ENCODE results near the gene GLTPD2.
"Not testable (repeated sequence)": the region's sequence is repeated elsewhere in the genome, so short reads cannot be mapped to it uniquely, and the experiment has no call there.

GLTPD2 gene

DNA sequence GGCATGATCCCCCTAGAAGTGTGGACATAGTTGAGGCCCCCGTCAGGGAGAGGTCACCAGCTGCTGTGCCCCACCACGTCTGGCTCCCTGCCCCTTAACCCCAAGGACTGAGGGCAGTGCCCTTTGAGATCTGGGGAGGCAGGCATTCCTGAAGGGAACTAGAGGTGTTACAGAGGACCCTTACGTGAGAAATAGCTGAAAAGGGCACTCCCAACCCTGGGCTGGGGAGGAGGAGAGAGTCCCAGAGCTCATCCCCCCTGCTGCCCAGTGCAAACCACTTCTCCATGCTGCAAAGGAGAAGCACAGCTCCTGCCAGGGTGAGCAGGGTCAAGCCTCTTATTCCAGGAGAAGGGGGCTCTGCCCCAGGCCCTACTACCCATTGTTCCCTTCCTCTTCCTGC is 34.1 kb downstream of the GLTPD2 start:
- Histone ChIP-seq H3K9me3 (ENCODE audit: insufficient read depth, low read depth, low read length) (no peaks in the 10 kb centered on the region), H3K36me3 (ENCODE audit: insufficient read depth, low read length) (no peaks in the 10 kb centered on the region), H3K4me1 (ENCODE audit: insufficient read depth, low read length, poor library complexity, severe bottlenecking) (no peaks in the 10 kb centered on the region), H3K9ac (ENCODE audit: low read depth, low read length, poor library complexity, severe bottlenecking) (no peak overlapping the region), H3K4me2 (ENCODE audit: low read depth, low read length, poor library complexity, severe bottlenecking) (no peak overlapping the region), H3F3A (ENCODE audit: low read depth) (no peaks in the 10 kb centered on the region), H3K4me3 (ENCODE audit: low read length, poor library complexity, severe bottlenecking) (no peak overlapping the region), H3K9me2 (replicated peaks; ENCODE audit: low read depth, low read length) (no peaks in the 10 kb centered on the region), H4K20me1 (ENCODE audit: insufficient read depth, low read length, poor library complexity, severe bottlenecking) (no peaks in the 10 kb centered on the region), H3K27me3 (ENCODE audit: insufficient read depth, low read length, poor library complexity, severe bottlenecking) (no peaks in the 10 kb centered on the region), H3K79me2 (ENCODE audit: insufficient read depth, low read length) (no peaks in the 10 kb centered on the region), H2AFZ (ENCODE audit: low read length) (no peak overlapping the region)
- TF ChIP-seq, protein P1, sequence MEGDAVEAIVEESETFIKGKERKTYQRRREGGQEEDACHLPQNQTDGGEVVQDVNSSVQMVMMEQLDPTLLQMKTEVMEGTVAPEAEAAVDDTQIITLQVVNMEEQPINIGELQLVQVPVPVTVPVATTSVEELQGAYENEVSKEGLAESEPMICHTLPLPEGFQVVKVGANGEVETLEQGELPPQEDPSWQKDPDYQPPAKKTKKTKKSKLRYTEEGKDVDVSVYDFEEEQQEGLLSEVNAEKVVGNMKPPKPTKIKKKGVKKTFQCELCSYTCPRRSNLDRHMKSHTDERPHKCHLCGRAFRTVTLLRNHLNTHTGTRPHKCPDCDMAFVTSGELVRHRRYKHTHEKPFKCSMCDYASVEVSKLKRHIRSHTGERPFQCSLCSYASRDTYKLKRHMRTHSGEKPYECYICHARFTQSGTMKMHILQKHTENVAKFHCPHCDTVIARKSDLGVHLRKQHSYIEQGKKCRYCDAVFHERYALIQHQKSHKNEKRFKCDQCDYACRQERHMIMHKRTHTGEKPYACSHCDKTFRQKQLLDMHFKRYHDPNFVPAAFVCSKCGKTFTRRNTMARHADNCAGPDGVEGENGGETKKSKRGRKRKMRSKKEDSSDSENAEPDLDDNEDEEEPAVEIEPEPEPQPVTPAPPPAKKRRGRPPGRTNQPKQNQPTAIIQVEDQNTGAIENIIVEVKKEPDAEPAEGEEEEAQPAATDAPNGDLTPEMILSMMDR (conservative IDR thresholded peaks at IDR 0.05; ENCODE audit: low read length): no peak
- TF ChIP-seq EZH2phosphoT487 (IDR thresholded peaks at IDR 0.05; ENCODE audit: borderline replicate concordance): no peak

DNA sequence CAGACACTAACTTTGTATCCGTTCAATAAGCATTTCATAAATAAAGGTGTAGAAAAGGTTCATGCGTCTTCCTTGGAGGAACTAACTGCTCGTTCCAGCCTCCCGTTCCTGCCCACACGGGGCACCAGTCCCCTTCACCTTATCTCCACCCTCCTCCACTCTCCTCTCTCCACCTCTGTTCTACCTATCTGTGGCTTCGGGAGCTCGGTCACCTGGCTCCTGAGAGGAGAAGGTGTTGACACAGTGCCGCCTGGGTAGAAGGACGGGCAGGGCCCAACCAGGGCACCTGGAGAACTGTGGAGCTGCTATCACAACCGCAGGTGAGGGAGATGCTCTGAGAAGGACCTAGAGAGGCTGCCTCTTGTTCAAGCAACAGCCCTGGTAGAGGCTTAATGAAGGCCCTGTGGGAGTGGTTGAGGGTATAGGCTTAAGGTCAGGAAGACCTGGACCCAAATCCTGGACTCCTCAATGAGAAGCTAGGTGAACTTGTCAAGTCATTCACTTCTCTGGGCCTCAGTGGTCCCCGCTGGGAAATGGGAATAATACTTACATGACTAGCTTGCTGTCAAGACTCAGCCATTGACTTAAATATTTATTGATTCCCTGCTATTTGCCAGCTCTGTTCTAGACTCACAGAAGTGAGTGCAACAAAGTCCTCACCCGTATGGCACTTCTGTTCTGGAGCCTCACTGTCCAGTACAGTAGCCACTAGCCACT is 34.8 kb downstream of the GLTPD2 start:
- Histone ChIP-seq H4K20me1 (ENCODE audit: insufficient read depth, low read length, poor library complexity, severe bottlenecking) (no peaks in the 10 kb centered on the region), H3K9ac (ENCODE audit: low read depth, low read length, poor library complexity, severe bottlenecking) (no peak overlapping the region), H3K4me2 (ENCODE audit: low read depth, low read length, poor library complexity, severe bottlenecking) (no peak overlapping the region), H3K27me3 (ENCODE audit: insufficient read depth, low read length, poor library complexity, severe bottlenecking) (no peaks in the 10 kb centered on the region), H3K79me2 (ENCODE audit: insufficient read depth, low read length) (no peaks in the 10 kb centered on the region), H3K4me1 (ENCODE audit: insufficient read depth, low read length, poor library complexity, severe bottlenecking) (no peaks in the 10 kb centered on the region), H3K36me3 (ENCODE audit: insufficient read depth, low read length) (no peaks in the 10 kb centered on the region), H3K9me3 (ENCODE audit: insufficient read depth, low read depth, low read length) (no peaks in the 10 kb centered on the region), H3K9me2 (replicated peaks; ENCODE audit: low read depth, low read length) (no peaks in the 10 kb centered on the region), H2AFZ (ENCODE audit: low read length) (no peak overlapping the region), H3K4me3 (ENCODE audit: low read length, poor library complexity, severe bottlenecking) (no peak overlapping the region), H3F3A (ENCODE audit: low read depth) (no peaks in the 10 kb centered on the region)
- TF ChIP-seq, protein P1 (conservative IDR thresholded peaks at IDR 0.05; ENCODE audit: low read length): no peak; the same call in 1 of the 2 replicates

DNA sequence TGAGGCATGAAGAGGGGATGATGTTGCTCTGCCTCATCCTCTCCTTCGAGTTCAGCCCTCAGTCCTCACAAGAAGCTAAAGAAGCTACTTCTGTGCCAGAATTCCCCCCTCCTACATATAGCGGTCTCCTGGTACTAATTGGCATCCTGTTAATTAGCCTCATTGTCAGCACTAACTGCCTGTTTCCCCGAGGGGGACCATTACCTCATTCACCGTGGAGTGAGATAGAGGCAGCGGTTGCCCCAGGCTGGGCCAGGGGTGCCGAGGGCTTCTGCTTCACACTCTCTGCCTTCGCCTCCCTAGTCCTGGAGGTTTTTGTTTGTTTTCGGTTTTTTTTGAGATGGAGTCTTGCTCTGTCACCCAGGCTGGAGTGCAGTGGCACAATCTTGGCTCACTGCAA is 38.6 kb downstream of the GLTPD2 start:
- H4K20me1 ChIP-seq (ENCODE audit: insufficient read depth, low read length, poor library complexity, severe bottlenecking): no peaks in the 10 kb centered on the region
- H3K4me2 ChIP-seq (ENCODE audit: low read depth, low read length, poor library complexity, severe bottlenecking): no peak overlapping the region
- TF ChIP-seq, protein P1 (conservative IDR thresholded peaks at IDR 0.05; ENCODE audit: low read length): no peak
- no peaks in the 10 kb centered on the region for H3K79me2 ChIP-seq (ENCODE audit: insufficient read depth, low read length)
- no peaks in the 10 kb centered on the region for H3K4me1 ChIP-seq (ENCODE audit: insufficient read depth, low read length, poor library complexity, severe bottlenecking)
- H3K9me3 ChIP-seq (ENCODE audit: insufficient read depth, low read depth, low read length): no peaks in the 10 kb centered on the region
- no peak overlapping the region for H3K4me3 ChIP-seq (ENCODE audit: low read length, poor library complexity, severe bottlenecking)
- H3K27me3 ChIP-seq (ENCODE audit: insufficient read depth, low read length, poor library complexity, severe bottlenecking): no peaks in the 10 kb centered on the region
- no peak overlapping the region for H2AFZ ChIP-seq (ENCODE audit: low read length)
- H3F3A ChIP-seq (ENCODE audit: low read depth): no peaks in the 10 kb centered on the region
- no peaks in the 10 kb centered on the region for H3K36me3 ChIP-seq (ENCODE audit: insufficient read depth, low read length)
- no peaks in the 10 kb centered on the region for H3K9me2 ChIP-seq (replicated peaks; ENCODE audit: low read depth, low read length)
- no peak overlapping the region for H3K9ac ChIP-seq (ENCODE audit: low read depth, low read length, poor library complexity, severe bottlenecking)

DNA sequence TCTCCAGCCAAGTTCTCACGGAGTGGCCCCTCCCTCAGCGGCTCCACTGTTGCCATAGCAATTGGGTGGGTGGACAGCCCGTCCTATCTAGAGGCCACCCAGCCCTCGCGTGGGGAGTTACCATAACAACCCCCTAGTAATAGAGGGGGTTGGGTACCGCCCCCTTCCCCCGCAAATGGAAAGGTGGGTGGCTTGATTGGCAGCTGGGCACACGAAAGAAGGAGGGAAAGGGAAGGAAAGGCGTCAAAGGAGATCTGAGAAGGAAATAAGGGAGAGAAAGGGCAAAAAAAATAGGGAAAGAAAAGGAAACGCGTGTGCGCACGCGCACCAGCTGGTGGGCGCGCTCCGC is 44.0 kb downstream of the GLTPD2 start:
- peak overlapping the region; percentile 91 for H3K4me2 ChIP-seq (ENCODE audit: low read depth, low read length, poor library complexity, severe bottlenecking)
- not testable (repeated sequence) for H3K27me3 ChIP-seq (ENCODE audit: insufficient read depth, low read length, poor library complexity, severe bottlenecking); H3F3A ChIP-seq (ENCODE audit: low read depth); H3K36me3 ChIP-seq (ENCODE audit: insufficient read depth, low read length); H3K9me2 ChIP-seq (replicated peaks; ENCODE audit: low read depth, low read length); H3K9me3 ChIP-seq (ENCODE audit: insufficient read depth, low read depth, low read length)
- H3K79me2 ChIP-seq (ENCODE audit: insufficient read depth, low read length): peaks cover 35% of the 10 kb centered on the region; the same call in 1 of the 2 replicates
- H2AFZ ChIP-seq (ENCODE audit: low read length): peak overlapping the region; percentile 94
- H3K9ac ChIP-seq (ENCODE audit: low read depth, low read length, poor library complexity, severe bottlenecking): peak overlapping the region; percentile 71
- peak overlapping the region; percentile 77 for H3K4me3 ChIP-seq (ENCODE audit: low read length, poor library complexity, severe bottlenecking)
- H4K20me1 ChIP-seq (ENCODE audit: insufficient read depth, low read length, poor library complexity, severe bottlenecking): peaks cover 18% of the 10 kb centered on the region
- H3K4me1 ChIP-seq (ENCODE audit: insufficient read depth, low read length, poor library complexity, severe bottlenecking): peaks cover 22% of the 10 kb centered on the region
